Cardiac muscle cell (in vitro differentiated cells and primary cell): ENCODE measurements around the gene C1orf21. TPM values are rescaled to one million over a fixed set of nuclear protein-coding genes. Genes with fewer than 3 reads are reported as not detected.

Experiments
- DNase-seq, 2 donors: peaks; one replicate each; pipeline versions ENCODE4 v3.0.0 to v3.0.0-alpha.2; 2010 to 2017; ENCODE audit warnings: low read depth in 1 of 2, low spot score in 1 of 2
- H3K27ac ChIP-seq: fragments of 200-600 bp; sonication (generic); 2 replicates; pipeline ENCODE4 v1.5.1; 2016
- H3K27me3 ChIP-seq: fragments of 200-600 bp; sonication (generic); 2 replicates; pipeline ENCODE4 v1.6.0; 2016; ENCODE audit warnings: control low read depth
- H3K36me3 ChIP-seq: fragments of 200-600 bp; sonication (generic); 2 replicates; pipeline ENCODE4 v1.5.1; 2016; ENCODE audit warnings: control low read depth
- H3K4me1 ChIP-seq: fragments of 200-600 bp; sonication (generic); 2 replicates; pipeline ENCODE4 v1.8.1; 2017; ENCODE audit warnings: low read depth, mild to moderate bottlenecking, mixed run types
- H3K4me3 ChIP-seq: fragments of 200-600 bp; sonication (generic); 2 replicates; pipeline ENCODE4 v1.5.1; 2016; ENCODE audit warnings: mild to moderate bottlenecking
- H3K9me3 ChIP-seq: fragments of 200-600 bp; sonication (generic); 2 replicates; pipeline ENCODE4 v1.5.1; 2017; ENCODE audit warnings: low read depth, mild to moderate bottlenecking, control low read depth
- polyA plus RNA-seq: library from polyadenylated mRNA; unstranded; fragments of >200 nt; fragmentation: Nextera tagmentation; extraction: Ambion mirVana; gene quantifications from 2 replicates; pipeline ENCODE4 v1.2.1, GENCODE V29; 2016
- total RNA-seq: library from RNA; depleted of rRNA; stranded (reverse); fragments of >200 nt; gene quantifications from 2 replicates; pipeline ENCODE4 v1.2.3, GENCODE V29; 2016
- TF ChIP-seq, protein P1 (sequence below): IDR thresholded peaks from 2 replicates; pipeline ENCODE4 v1.5.1; 2012; ENCODE audit warnings: low read depth, mild to moderate bottlenecking, low read length

The C1orf21 gene
- total and polyA plus RNA-seq, 2 experiments from 2014 or later, result 10.9 to 26.8 TPM

DNA sequence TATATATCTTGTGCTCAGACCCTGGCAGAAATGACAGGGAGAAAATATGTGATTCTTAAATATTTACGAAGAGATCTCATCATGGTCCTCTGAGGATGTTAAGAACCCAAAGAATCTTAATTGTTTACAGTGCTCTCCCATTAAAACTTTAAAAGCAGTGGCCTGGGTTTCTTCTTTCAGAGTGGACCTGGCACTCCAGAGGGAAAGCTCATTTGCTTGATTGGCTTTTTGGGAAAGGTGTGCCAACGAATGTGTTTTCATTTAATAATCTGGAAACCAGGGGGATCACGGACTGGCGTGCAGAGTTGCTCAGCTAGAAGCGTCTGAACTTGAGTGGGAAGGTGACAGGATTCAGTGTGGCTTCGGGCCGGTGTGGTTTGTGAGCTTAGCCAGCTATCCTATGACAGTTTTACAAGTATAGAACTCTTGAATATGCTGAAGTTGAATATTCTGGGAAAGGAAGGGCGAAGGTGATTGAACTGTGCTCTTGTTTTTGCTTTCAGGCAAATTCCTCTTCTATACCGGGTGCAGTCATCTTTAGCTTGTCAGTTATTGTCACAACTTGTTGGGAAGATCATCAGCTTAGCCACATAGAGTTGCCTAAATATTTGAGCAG is 154.8 kb downstream of the C1orf21 start:
- TF ChIP-seq, protein P1, sequence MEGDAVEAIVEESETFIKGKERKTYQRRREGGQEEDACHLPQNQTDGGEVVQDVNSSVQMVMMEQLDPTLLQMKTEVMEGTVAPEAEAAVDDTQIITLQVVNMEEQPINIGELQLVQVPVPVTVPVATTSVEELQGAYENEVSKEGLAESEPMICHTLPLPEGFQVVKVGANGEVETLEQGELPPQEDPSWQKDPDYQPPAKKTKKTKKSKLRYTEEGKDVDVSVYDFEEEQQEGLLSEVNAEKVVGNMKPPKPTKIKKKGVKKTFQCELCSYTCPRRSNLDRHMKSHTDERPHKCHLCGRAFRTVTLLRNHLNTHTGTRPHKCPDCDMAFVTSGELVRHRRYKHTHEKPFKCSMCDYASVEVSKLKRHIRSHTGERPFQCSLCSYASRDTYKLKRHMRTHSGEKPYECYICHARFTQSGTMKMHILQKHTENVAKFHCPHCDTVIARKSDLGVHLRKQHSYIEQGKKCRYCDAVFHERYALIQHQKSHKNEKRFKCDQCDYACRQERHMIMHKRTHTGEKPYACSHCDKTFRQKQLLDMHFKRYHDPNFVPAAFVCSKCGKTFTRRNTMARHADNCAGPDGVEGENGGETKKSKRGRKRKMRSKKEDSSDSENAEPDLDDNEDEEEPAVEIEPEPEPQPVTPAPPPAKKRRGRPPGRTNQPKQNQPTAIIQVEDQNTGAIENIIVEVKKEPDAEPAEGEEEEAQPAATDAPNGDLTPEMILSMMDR, result no peak
- DNase-seq, result peak in 1 of 2 donors; percentile 27
- Histone ChIP-seq H3K9me3 (no peaks in the 10 kb centered on the region), H3K27ac (peak overlapping the region; percentile 57), H3K36me3 (no peaks in the 10 kb centered on the region), H3K4me1 (peaks cover 8% of the 10 kb centered on the region), H3K27me3 (no peaks in the 10 kb centered on the region), H3K4me3 (no peak overlapping the region)

DNA sequence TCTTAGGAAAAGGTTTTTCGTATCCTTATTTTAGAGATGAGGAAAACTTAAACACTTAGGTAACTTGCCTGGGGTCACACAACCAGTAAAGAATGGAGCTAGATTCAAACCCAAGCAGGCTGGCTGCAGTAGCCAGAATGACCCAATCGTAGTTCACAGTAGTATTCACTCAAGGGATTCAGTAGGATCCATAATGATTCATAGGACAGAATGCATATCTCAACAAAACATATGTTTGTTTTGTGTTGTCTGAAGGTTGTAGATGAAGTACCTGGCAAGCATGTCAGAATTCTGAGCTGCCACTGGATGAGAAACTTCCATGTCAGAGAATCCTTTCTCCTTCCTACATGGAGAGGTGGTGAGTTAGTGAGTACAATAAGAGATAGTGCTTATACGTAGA is 155.5 kb downstream of the C1orf21 start:
- Histone ChIP-seq H3K9me3 (no peaks in the 10 kb centered on the region), H3K4me3 (no peak overlapping the region), H3K27ac (no peak overlapping the region), H3K36me3 (no peaks in the 10 kb centered on the region), H3K27me3 (no peaks in the 10 kb centered on the region), H3K4me1 (peaks cover 8% of the 10 kb centered on the region)
- TF ChIP-seq, protein P1, result no peak
- no peak for DNase-seq

DNA sequence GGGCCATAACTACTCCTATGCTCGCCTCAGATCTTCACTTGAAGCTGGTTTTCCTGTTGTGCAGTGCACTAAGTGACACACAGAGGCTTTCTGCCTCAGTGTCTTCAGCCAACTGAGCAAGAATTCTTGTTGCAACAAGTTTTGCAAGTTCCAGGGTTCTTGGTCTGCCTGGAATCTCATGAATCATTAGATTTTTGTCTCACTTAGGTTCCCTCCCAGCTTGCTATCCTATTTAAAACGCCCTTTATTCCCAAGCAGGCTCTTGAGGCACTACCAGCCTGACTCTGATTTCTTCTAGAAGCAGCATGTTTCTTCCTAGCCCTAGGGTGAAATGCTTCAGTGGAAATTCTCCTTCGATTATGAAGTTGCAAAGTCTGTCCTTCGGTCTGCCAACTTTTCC is 158.8 kb downstream of the C1orf21 start:
- Histone ChIP-seq H3K4me1 (peaks cover 8% of the 10 kb centered on the region), H3K27ac (no peak overlapping the region), H3K36me3 (no peaks in the 10 kb centered on the region), H3K4me3 (no peak overlapping the region), H3K27me3 (no peaks in the 10 kb centered on the region), H3K9me3 (no peaks in the 10 kb centered on the region)
- TF ChIP-seq, protein P1, result no peak
- peak in 1 of 2 donors; percentile 54 for DNase-seq

DNA sequence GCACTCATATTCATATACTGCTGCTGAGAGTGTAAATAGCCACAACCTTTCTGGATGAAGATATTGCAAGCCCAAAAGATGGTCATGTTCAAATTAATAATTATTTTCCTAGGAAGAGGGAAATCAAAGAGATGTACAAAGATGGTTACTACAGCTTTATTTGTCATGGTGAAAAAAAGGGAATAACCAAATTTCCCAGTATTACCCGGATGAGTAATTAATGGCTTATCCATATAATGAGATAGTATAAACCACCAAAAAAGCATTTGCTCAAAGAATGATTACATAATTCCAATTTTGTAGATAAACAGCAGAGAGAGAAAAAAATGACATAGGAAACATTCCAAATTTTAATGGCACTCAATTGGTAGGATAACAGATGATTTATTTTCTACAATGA is 165.6 kb downstream of the C1orf21 start:
- DNase-seq, result no peak

DNA sequence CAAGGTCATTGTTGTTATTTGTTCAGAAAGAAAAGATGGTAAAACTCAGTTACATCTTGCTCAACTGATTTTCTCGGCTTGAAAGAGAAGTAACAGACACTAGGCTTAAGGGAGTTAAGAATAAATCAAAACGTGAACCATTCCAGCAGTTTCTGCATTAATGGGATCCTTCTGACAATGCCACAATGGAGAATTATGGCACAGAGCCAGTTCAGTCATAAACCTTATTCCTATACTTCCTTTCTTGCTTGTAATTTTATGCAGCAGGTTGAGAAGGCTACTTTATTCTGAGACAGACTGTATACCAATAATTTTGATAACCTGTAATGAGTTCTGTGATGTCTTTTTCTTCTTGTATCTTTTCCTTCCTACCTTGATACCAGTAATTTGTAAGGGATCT is 167.0 kb downstream of the C1orf21 start:
- TF ChIP-seq, protein P1, result no peak
- Histone ChIP-seq H3K9me3 (no peaks in the 10 kb centered on the region), H3K4me3 (no peak overlapping the region), H3K36me3 (no peaks in the 10 kb centered on the region), H3K27me3 (no peaks in the 10 kb centered on the region), H3K4me1 (no peaks in the 10 kb centered on the region), H3K27ac (no peak overlapping the region)
- DNase-seq, result no peak

More for the DNA sequence above, 165.6 kb downstream of the C1orf21 start:
- no peaks in the 10 kb centered on the region for H3K4me1 ChIP-seq
- H3K27me3 ChIP-seq, result no peaks in the 10 kb centered on the region
- no peak overlapping the region for H3K27ac ChIP-seq
- TF ChIP-seq, protein P1, result no peak
- no peak overlapping the region for H3K4me3 ChIP-seq
- H3K9me3 ChIP-seq, result no peaks in the 10 kb centered on the region
- no peaks in the 10 kb centered on the region for H3K36me3 ChIP-seq
